OCI-LY3 (cell line): ENCODE data around the gene PRR36.

Source experiments
- H2AFZ ChIP-seq: fragments of 200-600, 300-600 bp; shearing (Covaris generic); 2 replicates; pipeline ENCODE4 v1.6.0; 2014; ENCODE audit warnings: antibody characterized with exemption, low read depth, low read length
- H3K27ac ChIP-seq: fragments of 200-600, 300-600 bp; sonication (generic); 2 replicates; pipeline ENCODE4 v1.5.1; 2014; ENCODE audit warnings: mild to moderate bottlenecking, low read length, moderate library complexity, mixed read lengths
- H3K27me3 ChIP-seq: fragments of 200-600, 300-600 bp; sonication (generic); 2 replicates; pipeline ENCODE4 v1.6.1; 2014; ENCODE audit warnings: low read depth, low read length, mixed read lengths
- H3K36me3 ChIP-seq: fragments of 200-600, 300-600 bp; sonication (generic); replicated peaks from 2 replicates; pipeline ENCODE3; 2014; ENCODE audit warnings: low read depth, low read length, mixed read lengths
- H3K4me1 ChIP-seq: fragments of 300-600, 200-600 bp; sonication (generic); 2 replicates; pipeline ENCODE4 v1.6.1; 2014; ENCODE audit warnings: low read length, mixed read lengths
- H3K4me2 ChIP-seq: fragments of 200-600, 300-600 bp; sonication (generic); 2 replicates; pipeline ENCODE4 v1.6.1; 2014; ENCODE audit warnings: low read length, mixed read lengths
- H3K4me3 ChIP-seq: fragments of 300-600, 200-600 bp; sonication (generic); 2 replicates; pipeline ENCODE4 v1.5.1; 2014; ENCODE audit warnings: antibody characterized with exemption, mild to moderate bottlenecking, low read length, moderate library complexity
- H3K79me2 ChIP-seq: fragments of 300-600, 200-600 bp; shearing (Covaris generic); 2 replicates; pipeline ENCODE4 v1.6.1; 2014; ENCODE audit warnings: mild to moderate bottlenecking, low read length, mixed read lengths
- H3K9ac ChIP-seq: fragments of 300-600, 200-600 bp; shearing (Covaris generic); 2 replicates; pipeline ENCODE4 v1.6.0; 2014; ENCODE audit warnings: mild to moderate bottlenecking, low read length, moderate library complexity
- H3K9me3 ChIP-seq: fragments of 200-600, 300-600 bp; shearing (Covaris generic); 2 replicates; pipeline ENCODE4 v1.6.1; 2014; ENCODE audit warnings: low read length, mixed read lengths; ENCODE audit not compliant: insufficient read depth
- H4K20me1 ChIP-seq: fragments of 200-600, 300-600 bp; sonication (generic); 2 replicates; pipeline ENCODE4 v1.6.1; 2016; ENCODE audit warnings: low read length, mixed read lengths; ENCODE audit not compliant: insufficient read depth
- EZH2phosphoT487 ChIP-seq: fragments of 200-600 bp; shearing (Covaris generic); IDR thresholded peaks from 2 replicates; pipeline ENCODE4 v1.6.1; 2018; ENCODE audit warnings: antibody characterized with exemption, mixed run types, low read depth
- TF ChIP-seq, protein P1 (sequence below): fragments of 200-600, 300-600 bp; sonication (generic); IDR thresholded peaks from 2 replicates; pipeline ENCODE4 v1.5.1; 2014; ENCODE audit warnings: antibody characterized with exemption, low read length, low read depth

PRR36 gene

DNA sequence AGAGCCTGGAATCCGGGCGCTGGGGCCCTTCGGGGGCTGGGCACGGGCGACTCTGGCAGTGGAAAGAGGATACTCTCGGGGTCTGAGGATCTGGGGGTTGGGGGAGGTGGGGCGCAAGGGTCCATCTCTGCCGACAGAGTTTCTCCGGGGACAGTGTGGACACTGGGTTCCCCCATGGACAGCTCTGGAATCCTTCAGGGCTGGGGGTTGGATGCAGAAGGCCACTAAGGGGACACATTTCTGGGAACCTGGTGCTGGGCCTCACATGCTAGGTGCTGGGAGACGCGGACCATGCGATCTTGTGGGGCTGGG is 42.7 kb upstream of the PRR36 start:
- peaks cover 7% of the 10 kb centered on the region; the same call in 1 of the 2 replicates for H4K20me1 ChIP-seq
- H3K27me3 ChIP-seq: no peaks in the 10 kb centered on the region
- H2AFZ ChIP-seq: peak overlapping the region; percentile 44; the same call in 1 of the 2 replicates
- H3K4me3 ChIP-seq: peak overlapping the region; percentile 77
- peaks cover 6% of the 10 kb centered on the region for H3K36me3 ChIP-seq
- H3K4me2 ChIP-seq: peak overlapping the region; percentile 81
- peaks cover 14% of the 10 kb centered on the region for H3K4me1 ChIP-seq
- TF ChIP-seq, protein P1, sequence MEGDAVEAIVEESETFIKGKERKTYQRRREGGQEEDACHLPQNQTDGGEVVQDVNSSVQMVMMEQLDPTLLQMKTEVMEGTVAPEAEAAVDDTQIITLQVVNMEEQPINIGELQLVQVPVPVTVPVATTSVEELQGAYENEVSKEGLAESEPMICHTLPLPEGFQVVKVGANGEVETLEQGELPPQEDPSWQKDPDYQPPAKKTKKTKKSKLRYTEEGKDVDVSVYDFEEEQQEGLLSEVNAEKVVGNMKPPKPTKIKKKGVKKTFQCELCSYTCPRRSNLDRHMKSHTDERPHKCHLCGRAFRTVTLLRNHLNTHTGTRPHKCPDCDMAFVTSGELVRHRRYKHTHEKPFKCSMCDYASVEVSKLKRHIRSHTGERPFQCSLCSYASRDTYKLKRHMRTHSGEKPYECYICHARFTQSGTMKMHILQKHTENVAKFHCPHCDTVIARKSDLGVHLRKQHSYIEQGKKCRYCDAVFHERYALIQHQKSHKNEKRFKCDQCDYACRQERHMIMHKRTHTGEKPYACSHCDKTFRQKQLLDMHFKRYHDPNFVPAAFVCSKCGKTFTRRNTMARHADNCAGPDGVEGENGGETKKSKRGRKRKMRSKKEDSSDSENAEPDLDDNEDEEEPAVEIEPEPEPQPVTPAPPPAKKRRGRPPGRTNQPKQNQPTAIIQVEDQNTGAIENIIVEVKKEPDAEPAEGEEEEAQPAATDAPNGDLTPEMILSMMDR: no peak
- TF ChIP-seq EZH2phosphoT487: no peak
- no peaks in the 10 kb centered on the region for H3K79me2 ChIP-seq
- no peak overlapping the region for H3K27ac ChIP-seq
- H3K9ac ChIP-seq: peak overlapping the region; percentile 67
- H3K9me3 ChIP-seq: no peaks in the 10 kb centered on the region

DNA sequence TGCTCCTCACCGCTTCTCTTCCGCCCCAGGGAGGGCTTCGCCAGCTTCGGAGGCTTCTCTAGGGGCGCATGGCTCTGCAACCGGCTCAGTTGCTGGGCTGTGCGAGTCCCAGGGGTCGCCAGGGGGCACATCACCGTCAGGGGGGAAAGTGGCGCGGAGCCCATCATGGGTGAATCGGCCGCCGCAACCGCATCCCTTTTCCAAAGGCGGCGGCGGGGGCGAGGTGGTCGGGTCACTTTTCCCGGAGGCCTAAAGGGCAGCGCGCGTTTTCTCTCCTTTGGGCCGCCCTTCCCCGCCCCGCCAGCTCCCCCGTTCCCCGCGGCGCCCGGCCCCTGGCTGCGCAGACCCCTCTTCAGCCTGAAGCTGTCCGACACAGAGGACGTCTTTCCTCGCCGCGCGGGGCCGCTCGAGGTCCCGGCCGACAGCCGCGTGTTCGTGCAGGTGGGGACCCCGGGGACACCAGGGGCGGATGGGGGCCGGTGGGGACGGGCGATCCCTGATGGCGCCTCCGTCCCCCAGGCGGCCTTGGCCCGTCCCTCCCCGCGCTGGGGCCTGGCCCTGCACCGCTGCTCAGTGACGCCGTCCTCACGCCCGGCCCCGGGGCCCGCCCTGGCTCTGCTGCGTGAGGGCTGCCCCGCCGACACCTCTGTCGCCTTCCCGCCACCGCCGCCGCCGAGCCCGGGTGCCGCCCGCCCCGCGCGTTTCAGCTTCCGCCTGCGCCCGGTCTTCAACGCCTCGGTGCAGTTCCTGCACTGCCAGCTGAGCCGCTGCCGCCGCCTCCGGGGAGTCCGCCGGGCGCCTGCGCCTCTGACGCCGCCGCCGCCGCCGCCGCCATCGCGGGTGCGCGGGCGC is 42.1 kb upstream of the PRR36 start:
- no peaks in the 10 kb centered on the region for H3K79me2 ChIP-seq
- H4K20me1 ChIP-seq: peaks cover 3% of the 10 kb centered on the region; the same call in 1 of the 2 replicates
- peak overlapping the region; percentile 44 for H2AFZ ChIP-seq
- H3K4me3 ChIP-seq: peak overlapping the region; percentile 77
- H3K36me3 ChIP-seq: peaks cover 12% of the 10 kb centered on the region
- H3K9ac ChIP-seq: peak overlapping the region; percentile 67
- H3K9me3 ChIP-seq: no peaks in the 10 kb centered on the region
- no peak overlapping the region for H3K27ac ChIP-seq
- H3K4me1 ChIP-seq: peaks cover 10% of the 10 kb centered on the region
- peak overlapping the region; percentile 81 for H3K4me2 ChIP-seq
- H3K27me3 ChIP-seq: no peaks in the 10 kb centered on the region
- no peak for TF ChIP-seq EZH2phosphoT487
- TF ChIP-seq, protein P1: peak; percentile 23

DNA sequence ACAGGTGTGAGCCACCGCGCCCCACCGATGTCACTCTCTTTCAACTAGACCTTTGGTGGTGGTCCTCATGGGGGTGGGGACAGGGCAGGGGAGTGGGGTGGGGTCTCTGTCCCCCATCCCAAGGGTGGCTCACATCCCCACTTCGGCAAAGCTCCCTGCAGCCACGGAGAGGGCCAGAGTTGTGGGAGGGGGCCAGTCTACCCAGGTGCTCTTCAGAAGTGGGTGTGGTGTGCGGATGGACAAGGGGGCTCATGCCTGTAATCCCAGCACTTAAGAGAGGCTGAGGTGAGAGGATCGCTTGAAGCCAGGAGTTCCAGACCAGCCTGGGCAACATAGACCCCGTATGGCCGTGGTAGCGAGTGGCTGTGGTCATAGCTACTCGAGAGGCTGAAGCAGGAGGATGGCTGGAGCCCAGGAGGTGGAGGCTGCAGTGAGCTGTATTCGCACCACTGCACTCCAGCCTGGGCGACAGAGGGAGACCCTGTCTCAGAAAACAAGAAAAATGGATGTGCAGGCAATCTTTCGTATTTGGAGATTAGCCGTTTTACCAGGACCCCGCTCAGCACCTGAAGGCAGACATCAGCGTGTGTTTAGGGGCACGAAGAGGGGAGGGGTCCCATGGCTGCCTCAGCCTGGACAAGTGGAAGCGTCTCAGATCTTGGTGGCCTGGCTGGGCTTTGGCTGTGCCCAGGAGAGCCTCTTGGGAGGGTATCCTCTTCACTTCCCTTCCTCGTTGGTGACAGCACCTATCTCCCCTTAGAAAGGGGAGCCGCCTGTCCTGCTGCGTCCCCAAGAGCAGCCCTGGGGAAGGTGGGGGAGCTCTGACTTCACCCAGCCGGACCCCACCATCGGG is 41.3 kb upstream of the PRR36 start:
- no peak for TF ChIP-seq EZH2phosphoT487
- TF ChIP-seq, protein P1: no peak
- peak overlapping the region; percentile 67 for H3K9ac ChIP-seq
- peak overlapping the region; percentile 81 for H3K4me2 ChIP-seq
- H3K4me1 ChIP-seq: peaks cover 9% of the 10 kb centered on the region; the same call in 1 of the 2 replicates
- peak overlapping the region; percentile 77 for H3K4me3 ChIP-seq
- H3K36me3 ChIP-seq: peaks cover 19% of the 10 kb centered on the region
- no peaks in the 10 kb centered on the region; the same call in 1 of the 2 replicates for H4K20me1 ChIP-seq
- H3K27me3 ChIP-seq: no peaks in the 10 kb centered on the region
- H3K79me2 ChIP-seq: no peaks in the 10 kb centered on the region
- no peaks in the 10 kb centered on the region for H3K9me3 ChIP-seq
- no peak overlapping the region for H2AFZ ChIP-seq
- no peak overlapping the region for H3K27ac ChIP-seq

DNA sequence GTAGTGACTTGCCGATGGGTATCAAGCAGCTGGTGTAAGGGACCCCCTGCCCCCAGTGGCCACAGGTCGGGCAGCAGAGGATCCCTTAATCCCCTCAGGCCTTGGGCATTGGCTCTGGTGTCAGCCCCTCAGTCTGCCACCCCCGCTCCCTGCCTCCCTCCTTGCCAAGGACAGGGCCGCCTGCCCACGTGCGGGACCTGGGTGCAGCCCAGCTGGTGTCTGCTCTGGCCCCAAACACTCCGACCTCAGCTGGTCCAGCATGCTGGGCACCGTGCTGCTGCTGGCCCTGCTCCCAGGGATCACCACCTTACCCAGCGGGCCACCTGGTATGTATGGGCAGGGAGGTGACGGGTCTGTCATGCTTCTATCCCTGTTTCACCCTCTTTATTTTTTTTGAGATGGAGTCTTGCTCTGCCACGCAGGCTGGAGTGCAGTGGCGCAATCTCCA is 40.4 kb upstream of the PRR36 start, which contains the start of gene TGFBR3L:
Gene TGFBR3L (plus strand): TSS at position 233 of the 448 bp plus-strand sequence.
- H2AFZ ChIP-seq: no peak within 1 kb of the TSS
- H3K4me3 ChIP-seq: peak within 1 kb of the TSS; percentile 77
- H3K36me3 ChIP-seq: peaks cover 21% of the 10 kb centered on the region
- no peaks in the 10 kb centered on the region; the same call in 1 of the 2 replicates for H4K20me1 ChIP-seq
- TF ChIP-seq, protein P1: no peak
- TF ChIP-seq EZH2phosphoT487: no peak
- peak within 1 kb of the TSS; percentile 81 for H3K4me2 ChIP-seq
- no peak within 1 kb of the TSS for H3K27ac ChIP-seq
- H3K4me1 ChIP-seq: peaks cover 7% of the 10 kb centered on the region; the same call in 1 of the 2 replicates
- 0 out of 2 replicates have a peak within 1 kb of the TSS, but pooled peaks have one; percentile 67 for H3K9ac ChIP-seq
- H3K27me3 ChIP-seq: no peaks in the 10 kb centered on the region
- no peaks in the 10 kb centered on the region for H3K79me2 ChIP-seq
- H3K9me3 ChIP-seq: no peaks in the 10 kb centered on the region
